Hematopoietic multipotent progenitor cell treated with erythropoietin and hydrocortisone succinate and interleukin-3 and kit ligand, for 8 days (in vitro differentiated cells): ENCODE measurements around the gene FCGR1A.
A peak's percentile ranks its signal among the peaks of the same experiment; 100 is the strongest.
"Not testable (repeated sequence)": the region's sequence is repeated elsewhere in the genome, so short reads cannot be mapped to it uniquely, and the experiment has no call there.

ENCODE experiments used
- DNase-seq: peaks from one replicate; pipeline ENCODE4 v3.0.0-alpha.2; 2015

FCGR1A gene

GRCh38 chr1:149778313-149778712 is 4.2 kb upstream of the FCGR1A start:
- DNase-seq = not testable (repeated sequence)

- not testable (repeated sequence) for DNase-seq
These were observed 995 bp upstream of the FCGR1A start for GRCh38 chr1:149781413-149781984.

GRCh38 chr1:149783289-149783688 is 795 bp downstream of the FCGR1A start:
- DNase-seq = not testable (repeated sequence)

GRCh38 chr1:149783868-149784267 is 1.4 kb downstream of the FCGR1A start:
- DNase-seq = not testable (repeated sequence)

- not testable (repeated sequence) for DNase-seq
These were observed 5.4 kb downstream of the FCGR1A start for GRCh38 chr1:149787688-149788451.

- DNase-seq = peak; percentile 46
These were observed 10.0 kb downstream of the FCGR1A start for GRCh38 chr1:149792502-149792901.

- peak; percentile 59 for DNase-seq
These were observed 10.5 kb downstream of the FCGR1A start for GRCh38 chr1:149792912-149793515.

GRCh38 chr1:149793885-149794284 is 11.4 kb downstream of the FCGR1A start:
- not testable (repeated sequence) for DNase-seq

GRCh38 chr1:149801628-149802027 is 19.1 kb downstream of the FCGR1A start:
- not testable (repeated sequence) for DNase-seq

- not testable (repeated sequence) for DNase-seq
These were observed 22.1 kb downstream of the FCGR1A start for GRCh38 chr1:149804417-149805080.

GRCh38 chr1:149810697-149811405 is 28.4 kb downstream of the FCGR1A start:
- peak; percentile 56 for DNase-seq

GRCh38 chr1:149811514-149811889 is 29.0 kb downstream of the FCGR1A start:
- DNase-seq = peak; percentile 80

GRCh38 chr1:149811890-149812829 is 29.7 kb downstream of the FCGR1A start:
- DNase-seq = peak; percentile 96

GRCh38 chr1:149812893-149813801 is 30.7 kb downstream of the FCGR1A start:
- peak; percentile 81 for DNase-seq

- DNase-seq = not testable (repeated sequence)
These were observed 37.9 kb downstream of the FCGR1A start for GRCh38 chr1:149820387-149820786.

- not testable (repeated sequence) for DNase-seq
These were observed 44.1 kb downstream of the FCGR1A start for GRCh38 chr1:149826555-149826954.

- not testable (repeated sequence) for DNase-seq
These were observed 49.3 kb downstream of the FCGR1A start for GRCh38 chr1:149831764-149832315.

- DNase-seq = not testable (repeated sequence)
These were observed 50.0 kb downstream of the FCGR1A start for GRCh38 chr1:149832316-149833126.

- DNase-seq = not testable (repeated sequence)
These were observed 50.6 kb downstream of the FCGR1A start for GRCh38 chr1:149833144-149833543.
